Mesenchymal stem cell (in vitro differentiated cells and primary cell): ENCODE results near the gene GRB7.

ENCODE experiments used
- DNase-seq: peaks from one replicate; pipeline ENCODE4 v3.0.0-alpha.2; 2013
- H2AFZ ChIP-seq: one replicate; pipeline ENCODE4 v1.6.1; 2013; ENCODE audit warnings: low read depth, mild to moderate bottlenecking, control low read depth, inconsistent platforms, low read length, moderate library complexity
- H2AK5ac ChIP-seq: 2 replicates; pipeline ENCODE4 v1.6.1; 2013; ENCODE audit warnings: low read length, moderate library complexity, mild to moderate bottlenecking, inconsistent platforms; ENCODE audit not compliant: severe bottlenecking
- H2BK120ac ChIP-seq: one replicate; pipeline ENCODE4 v1.6.1; 2013; ENCODE audit warnings: low read depth, mild to moderate bottlenecking, inconsistent platforms, low read length, moderate library complexity
- H2BK12ac ChIP-seq, 2 experiments: one replicate each; pipeline ENCODE4 v1.6.1; 2013; ENCODE audit warnings: inconsistent platforms in 2 of 2, low read length in 2 of 2, mild to moderate bottlenecking in 2 of 2, moderate library complexity in 2 of 2, control low read depth in 1 of 2
- H2BK15ac ChIP-seq: one replicate; pipeline ENCODE4 v1.6.1; 2013; ENCODE audit warnings: mild to moderate bottlenecking, low read depth, inconsistent platforms; ENCODE audit not compliant: poor library complexity, severe bottlenecking
- H2BK5ac ChIP-seq: 2 replicates; pipeline ENCODE4 v1.6.1; 2013; ENCODE audit warnings: low read depth, mild to moderate bottlenecking, low read length, control low read depth, inconsistent platforms; ENCODE audit not compliant: poor library complexity, severe bottlenecking
- H3K14ac ChIP-seq, 2 experiments: one replicate each; pipeline ENCODE4 v1.6.1; 2013; ENCODE audit warnings: inconsistent platforms in 2 of 2, low read length in 2 of 2, control low read depth in 1 of 2, mild to moderate bottlenecking in 1 of 2, moderate library complexity in 1 of 2
- H3K18ac ChIP-seq, 2 experiments: one replicate each; pipeline ENCODE4 v1.6.1; 2013; ENCODE audit warnings: inconsistent platforms in 2 of 2, low read length in 2 of 2, control low read depth in 1 of 2, low read depth in 1 of 2, mild to moderate bottlenecking in 1 of 2
- H3K23ac ChIP-seq, 2 experiments: one replicate each; pipeline ENCODE4 v1.6.1; 2013; ENCODE audit warnings: inconsistent platforms in 2 of 2, low read length in 2 of 2, mild to moderate bottlenecking in 2 of 2, moderate library complexity in 2 of 2, control low read depth in 1 of 2
- H3K27ac ChIP-seq: 2 replicates; pipeline ENCODE4 v1.5.1; 2013; ENCODE audit warnings: mild to moderate bottlenecking, moderate library complexity, low read length, control low read depth, inconsistent platforms; ENCODE audit not compliant: poor library complexity, severe bottlenecking
- H3K27me3 ChIP-seq, 2 experiments: 2 replicates each; pipeline versions ENCODE4 v1.6.1 to v1.7.0; 2013; ENCODE audit warnings: low read length in 2 of 2, mild to moderate bottlenecking in 2 of 2, moderate library complexity in 2 of 2, control low read depth in 1 of 2, inconsistent platforms in 1 of 2; ENCODE audit not compliant: control insufficient read depth in 1 of 2, insufficient read depth in 1 of 2
- H3K36me3 ChIP-seq, 2 experiments: 2 replicates each; pipeline versions ENCODE4 v1.6.1 to v1.7.0; 2013; ENCODE audit warnings: low read length in 2 of 2, control low read depth in 1 of 2, inconsistent platforms in 1 of 2, low read depth in 1 of 2, mild to moderate bottlenecking in 1 of 2; ENCODE audit not compliant: insufficient read depth in 2 of 2, control insufficient read depth in 1 of 2
- H3K4ac ChIP-seq, 2 experiments: one replicate each; pipeline ENCODE4 v1.6.1; 2013; ENCODE audit warnings: inconsistent platforms in 2 of 2, low read length in 2 of 2, mild to moderate bottlenecking in 2 of 2, moderate library complexity in 2 of 2, control low read depth in 1 of 2, low read depth in 1 of 2
- H3K4me1 ChIP-seq: 2 replicates; pipeline ENCODE4 v1.6.1; 2013; ENCODE audit warnings: low read depth, low read length, control low read depth; ENCODE audit not compliant: control insufficient read depth, insufficient read depth
- H3K4me2 ChIP-seq: 2 replicates; pipeline ENCODE4 v1.6.1; 2013; ENCODE audit warnings: low read length, mild to moderate bottlenecking, inconsistent platforms; ENCODE audit not compliant: poor library complexity, severe bottlenecking
- H3K4me3 ChIP-seq, 2 experiments: 2 replicates each; pipeline versions ENCODE4 v1.5.1 to v1.7.0; 2013; ENCODE audit warnings: low read length in 2 of 2, mild to moderate bottlenecking in 2 of 2, control low read depth in 1 of 2, low read depth in 1 of 2; ENCODE audit not compliant: insufficient read depth in 1 of 2
- H3K79me1 ChIP-seq: replicated peaks from 2 replicates; pipeline ENCODE4 v1.6.1; 2013; ENCODE audit warnings: mild to moderate bottlenecking, control low read depth, low read length, inconsistent platforms; ENCODE audit not compliant: poor library complexity, severe bottlenecking
- H3K9ac ChIP-seq: 2 replicates; pipeline ENCODE4 v1.7.0; 2013; ENCODE audit warnings: mild to moderate bottlenecking, low read length, moderate library complexity
- H3K9me3 ChIP-seq: 2 replicates; pipeline ENCODE4 v1.7.0; 2013; ENCODE audit warnings: mild to moderate bottlenecking, low read length; ENCODE audit not compliant: control insufficient read depth
- H4K8ac ChIP-seq: one replicate; pipeline ENCODE4 v1.6.1; 2013; ENCODE audit warnings: inconsistent platforms, mild to moderate bottlenecking, low read length, moderate library complexity
- H4K91ac ChIP-seq: one replicate; pipeline ENCODE4 v1.6.1; 2013; ENCODE audit warnings: mild to moderate bottlenecking, low read length, inconsistent platforms
- WGBS: methylation state at CpG from one replicate; pipeline ENCODE4 v1.1.7; 2013; ENCODE audit warnings: mixed read lengths; 5-methylcytosine and 5-hydroxymethylcytosine counted together

Gene GRB7

GRCh38 chr17:39729280-39729851 is 8.4 kb upstream of the GRB7 start:
- H3K4ac ChIP-seq, result no peak overlapping the region
- H2AK5ac ChIP-seq, result peak overlapping the region; percentile 20
- no peak overlapping the region for H2BK12ac ChIP-seq
- no peak overlapping the region for H2BK15ac ChIP-seq
- H4K91ac ChIP-seq, result no peak overlapping the region
- H3K79me1 ChIP-seq, result peaks cover 20% of the 10 kb centered on the region
- no peak overlapping the region for H2BK5ac ChIP-seq
- no peak overlapping the region for H2AFZ ChIP-seq
- no peak for DNase-seq
- peaks cover 11% of the 10 kb centered on the region for H3K4me1 ChIP-seq
- peak overlapping the region in 1 of 2 experiments; percentile 95 for H3K4me3 ChIP-seq
- peaks cover 41 to 46% of the 10 kb centered on the region in 2 experiments for H3K36me3 ChIP-seq
- peak overlapping the region; percentile 91 for H3K9ac ChIP-seq
- 81% methylated on average over 5 of the region's 6 CpGs for WGBS
- H2BK120ac ChIP-seq, result no peak overlapping the region
- no peak overlapping the region for H4K8ac ChIP-seq
- no peak overlapping the region for H3K27ac ChIP-seq
- H3K14ac ChIP-seq, result peak overlapping the region in 1 of 2 experiments; percentile 46
- H3K9me3 ChIP-seq, result no peaks in the 10 kb centered on the region
- H3K18ac ChIP-seq, result no peak overlapping the region
- no peaks in the 10 kb centered on the region for H3K27me3 ChIP-seq
- H3K4me2 ChIP-seq, result peak overlapping the region; percentile 58
- H3K23ac ChIP-seq, result no peak overlapping the region

GRCh38 chr17:39730095-39730921 is 7.4 kb upstream of the GRB7 start, which contains the start of gene MIEN1:
MIEN1 (minus strand) TSS chr17:39730532; CDS start chr17:39730495, 37 bp downstream.
- Histone ChIP-seq H3K4ac (peak within 1 kb of the TSS in 1 of 2 experiments; percentile 66), H3K36me3 (peaks cover 32 to 36% of the 10 kb centered on the region in 2 experiments), H4K8ac (peak within 1 kb of the TSS; percentile 30), H3K9me3 (no peaks in the 10 kb centered on the region), H3K79me1 (peaks cover 16% of the 10 kb centered on the region), H2BK15ac (peak within 1 kb of the TSS; percentile 96), H3K27me3 (no peaks in the 10 kb centered on the region), H3K23ac (no peak within 1 kb of the TSS), H2AFZ (peak within 1 kb of the TSS; percentile 84), H3K14ac (peak within 1 kb of the TSS in 1 of 2 experiments; percentile 46), H3K18ac (peak within 1 kb of the TSS; percentile 94 to 95), H3K9ac (peak within 1 kb of the TSS; percentile 91), H2BK12ac (peak within 1 kb of the TSS in 1 of 2 experiments; percentile 57), H3K4me3 (peak within 1 kb of the TSS; percentile 79 to 95), H2BK120ac (no peak within 1 kb of the TSS), H2AK5ac (peak within 1 kb of the TSS; percentile 20), H3K27ac (no peak within 1 kb of the TSS), H3K4me1 (peaks cover 11% of the 10 kb centered on the region), H4K91ac (peak within 1 kb of the TSS; percentile 96), H2BK5ac (peak within 1 kb of the TSS; percentile 66), H3K4me2 (peak within 1 kb of the TSS; percentile 89)
- DNase-seq, result peak; percentile 82
- 2% methylated on average over 53 of the region's 65 CpGs for WGBS

GRCh38 chr17:39732586-39732985 is 5.2 kb upstream of the GRB7 start:
- Histone ChIP-seq H3K4ac (no peak overlapping the region), H2AFZ (no peak overlapping the region)

DNA sequence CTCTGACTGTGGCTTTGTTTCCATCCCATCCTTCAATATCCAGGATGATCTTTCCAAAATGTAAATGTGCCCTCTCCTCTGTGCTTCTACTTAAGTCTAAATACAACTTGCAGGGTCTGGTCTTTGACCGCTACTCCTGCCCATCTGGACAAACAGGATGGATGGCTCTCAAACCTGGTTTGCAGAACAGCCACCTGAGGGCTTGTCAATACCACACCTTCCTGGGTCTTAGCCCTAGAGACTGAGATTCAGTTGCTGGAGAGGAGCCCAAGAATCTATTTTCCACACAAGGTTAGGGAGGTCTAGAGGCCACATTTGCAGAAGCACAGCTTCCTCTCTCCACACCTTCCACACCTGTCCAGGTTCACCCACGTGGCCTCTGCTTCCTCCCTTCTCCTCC is 1.9 kb upstream of the GRB7 start:
- Histone ChIP-seq H3K18ac (no peak overlapping the region), H3K4me1 (peaks cover 25% of the 10 kb centered on the region), H3K79me1 (peaks cover 8% of the 10 kb centered on the region), H2BK15ac (no peak overlapping the region), H3K14ac (no peak overlapping the region), H4K8ac (no peak overlapping the region), H3K23ac (no peak overlapping the region), H3K36me3 (no peaks in the 10 kb centered on the region), H2AFZ (no peak overlapping the region), H3K27ac (no peak overlapping the region), H2BK12ac (no peak overlapping the region), H3K4me3 (no peak overlapping the region), H3K9me3 (no peaks in the 10 kb centered on the region), H3K9ac (no peak overlapping the region), H2BK5ac (no peak overlapping the region), H2BK120ac (no peak overlapping the region), H3K27me3 (peaks cover 0 to 2% of the 10 kb centered on the region in 2 experiments), H3K4me2 (no peak overlapping the region), H2AK5ac (no peak overlapping the region), H3K4ac (no peak overlapping the region), H4K91ac (no peak overlapping the region)
- WGBS, result 72% methylated on average over 2 of the region's 2 CpGs
- no peak for DNase-seq

More at GRCh38 chr17:39732586-39732985, 5.2 kb upstream of the GRB7 start:
- H3K4me2 ChIP-seq, result no peak overlapping the region
- no peaks in the 10 kb centered on the region for H3K9me3 ChIP-seq
- H3K27ac ChIP-seq, result no peak overlapping the region
- no peak overlapping the region for H2BK12ac ChIP-seq
- no peak overlapping the region for H2BK15ac ChIP-seq
- no peaks in the 10 kb centered on the region for H3K27me3 ChIP-seq
- H3K36me3 ChIP-seq, result peaks cover 17 to 20% of the 10 kb centered on the region in 2 experiments
- H3K18ac ChIP-seq, result no peak overlapping the region
- no peak overlapping the region for H4K8ac ChIP-seq
- no peak overlapping the region for H3K23ac ChIP-seq
- no peak overlapping the region for H2BK5ac ChIP-seq
- H3K4me3 ChIP-seq, result no peak overlapping the region
- H2BK120ac ChIP-seq, result no peak overlapping the region
- H3K4me1 ChIP-seq, result peaks cover 12% of the 10 kb centered on the region
- no peak overlapping the region for H4K91ac ChIP-seq
- WGBS, result 95% methylated on average over 3 of the region's 3 CpGs
- H2AK5ac ChIP-seq, result no peak overlapping the region
- peaks cover 12% of the 10 kb centered on the region for H3K79me1 ChIP-seq
- H3K14ac ChIP-seq, result no peak overlapping the region
- H3K9ac ChIP-seq, result no peak overlapping the region
- DNase-seq, result no peak
